Smooth muscle cell (in vitro differentiated cells): ENCODE data around the gene LAMB4. TPM values are rescaled to one million over a fixed set of nuclear protein-coding genes. Genes with fewer than 3 reads are reported as not detected.

Experiments
- DNase-seq: peaks from one replicate; lab custom pipeline; 2025; ENCODE audit not compliant: unreplicated experiment; lab: John Stamatoyannopoulos, UW
- H2AFZ ChIP-seq: fragments of 200-600 bp; sonication (generic); 2 replicates; pipeline ENCODE4 v1.6.0; 2016; ENCODE audit warnings: antibody characterized with exemption, low read depth, mild to moderate bottlenecking
- H3F3A ChIP-seq: fragments of 200-600 bp; sonication (generic); 2 replicates; pipeline ENCODE4 v1.6.0; 2017; ENCODE audit warnings: antibody characterized with exemption, low read depth
- H3K27ac ChIP-seq: fragments of 200-600 bp; sonication (generic); 2 replicates; pipeline ENCODE4 v1.5.1; 2016; ENCODE audit warnings: low read depth, mild to moderate bottlenecking
- H3K27me3 ChIP-seq: fragments of 200-600 bp; sonication (generic); 2 replicates; pipeline ENCODE4 v1.6.1; 2016; ENCODE audit warnings: low read depth, mild to moderate bottlenecking
- H3K36me3 ChIP-seq: fragments of 200-600 bp; sonication (generic); 2 replicates; pipeline ENCODE4 v1.5.1; 2016; ENCODE audit warnings: low read depth
- H3K4me1 ChIP-seq: fragments of 200-600 bp; sonication (generic); 2 replicates; pipeline ENCODE4 v1.5.1; 2016; ENCODE audit warnings: low read depth
- H3K4me2 ChIP-seq: fragments of 200-600 bp; sonication (generic); 2 replicates; pipeline ENCODE4 v1.6.0; 2016; ENCODE audit warnings: mild to moderate bottlenecking
- H3K4me3 ChIP-seq: fragments of 200-600 bp; sonication (generic); 2 replicates; pipeline ENCODE4 v1.5.1; 2016; ENCODE audit warnings: mild to moderate bottlenecking
- H3K79me2 ChIP-seq: fragments of 200-600 bp; sonication (generic); 2 replicates; pipeline ENCODE4 v1.6.0; 2016; ENCODE audit warnings: low read depth, mild to moderate bottlenecking
- H3K9ac ChIP-seq: fragments of 200-600 bp; sonication (generic); 2 replicates; pipeline ENCODE4 v1.6.0; 2016; ENCODE audit warnings: low read depth
- H3K9me3 ChIP-seq: fragments of 200-600 bp; sonication (generic); replicated peaks from 2 replicates; pipeline ENCODE4 v1.5.1; 2016; ENCODE audit warnings: low read depth
- H4K20me1 ChIP-seq: fragments of 200-600 bp; sonication (generic); 2 replicates; pipeline ENCODE4 v1.6.0; 2016; ENCODE audit warnings: low read depth
- CTCF ChIP-seq: fragments of 200-600 bp; sonication (generic); IDR thresholded peaks from 2 replicates; pipeline ENCODE4 v1.5.1; 2017; ENCODE audit warnings: borderline replicate concordance, mild to moderate bottlenecking, antibody characterized with exemption; ENCODE audit not compliant: insufficient read depth, poor library complexity, severe bottlenecking
- WGBS: methylation state at CpG from one replicate; pipeline ENCODE4 v1.1.7; 2016; ENCODE audit warnings: low lambda C conversion rate; 5-methylcytosine and 5-hydroxymethylcytosine counted together
- polyA plus RNA-seq: library from polyadenylated mRNA; unstranded; fragments of >200 nt; fragmentation: Nextera tagmentation; extraction: Ambion mirVana; gene quantifications from 2 replicates; pipeline ENCODE4 v1.2.1, GENCODE V29; 2016
- total RNA-seq: library from RNA; depleted of rRNA; stranded (reverse); fragments of >200 nt; gene quantifications from 2 replicates; pipeline ENCODE4 v1.2.3, GENCODE V29; 2014

The LAMB4 gene
- total and polyA plus RNA-seq, 2 experiments from 2014 or later, result 0.06 to 0.67 TPM

- Histone ChIP-seq H3K4me1 (peaks cover 55% of the 10 kb centered on the region), H3K4me3 (peak overlapping the region; percentile 72), H3K27me3 (no peaks in the 10 kb centered on the region), H3K4me2 (peak overlapping the region; percentile 89), H4K20me1 (no peaks in the 10 kb centered on the region), H2AFZ (peak overlapping the region; percentile 28), H3K79me2 (peaks cover 20% of the 10 kb centered on the region), H3K9me3 (no peaks in the 10 kb centered on the region), H3K27ac (peak overlapping the region; percentile 92), H3K9ac (peak overlapping the region; percentile 59), H3K36me3 (no peaks in the 10 kb centered on the region), H3F3A (peaks cover 50% of the 10 kb centered on the region)
- 10% methylated on average over 33 of the region's 37 CpGs for WGBS
- TF ChIP-seq CTCF, result peak; percentile 13
- DNase-seq, result no peak
Observed at GRCh38 chr7:108000875-108001763, 129.0 kb downstream of the LAMB4 start.

DNA sequence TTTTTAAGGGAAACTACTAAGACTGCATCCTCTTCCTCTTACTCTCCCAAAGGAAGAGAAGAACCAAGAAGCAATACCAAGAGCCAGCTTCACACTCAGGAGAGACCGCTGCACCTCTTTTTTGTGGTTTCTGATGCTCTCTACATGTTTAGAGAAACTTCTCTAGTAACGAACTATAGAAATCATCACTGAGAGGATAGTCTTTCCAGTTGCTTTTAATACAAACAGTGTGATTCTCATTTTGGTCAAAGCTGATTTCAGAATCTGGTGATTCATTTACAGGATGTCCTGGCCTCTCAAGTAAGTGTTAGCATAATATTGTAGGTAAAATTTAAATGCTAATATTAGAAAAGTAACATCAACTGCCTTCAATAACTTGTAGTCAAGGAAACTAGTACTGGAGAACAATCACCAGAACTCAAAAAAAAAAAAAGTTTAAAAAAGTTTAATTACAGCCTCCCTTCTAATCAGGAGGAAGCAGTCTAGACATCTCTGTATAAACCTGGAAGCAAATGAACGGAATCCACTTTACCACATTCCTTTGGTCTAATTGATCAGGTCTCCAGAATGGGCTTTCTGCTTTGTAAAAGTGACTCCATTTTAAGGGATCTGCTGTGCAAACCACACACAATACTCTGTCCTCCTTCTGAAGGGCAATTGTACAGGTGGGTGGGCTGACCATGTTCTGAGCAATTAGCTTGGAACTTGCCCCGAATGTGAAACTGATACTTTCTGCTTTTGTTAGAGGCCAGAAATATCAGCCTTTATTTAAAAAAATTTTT lies 130.2 kb downstream of the LAMB4 start:
- H3K36me3 ChIP-seq, result no peaks in the 10 kb centered on the region
- peak overlapping the region; percentile 72 for H3K4me3 ChIP-seq
- DNase-seq, result no peak
- peaks cover 6% of the 10 kb centered on the region for H4K20me1 ChIP-seq
- H3K9me3 ChIP-seq, result no peaks in the 10 kb centered on the region
- WGBS, result 24% methylated on average over 4 of the region's 4 CpGs
- peak overlapping the region; percentile 89 for H3K4me2 ChIP-seq
- no peak for TF ChIP-seq CTCF
- peaks cover 20% of the 10 kb centered on the region for H3K79me2 ChIP-seq
- peak overlapping the region; percentile 62 for H3K9ac ChIP-seq
- no peaks in the 10 kb centered on the region for H3K27me3 ChIP-seq
- peaks cover 66% of the 10 kb centered on the region for H3K4me1 ChIP-seq
- peaks cover 60% of the 10 kb centered on the region for H3F3A ChIP-seq
- H3K27ac ChIP-seq, result peak overlapping the region; percentile 92
- H2AFZ ChIP-seq, result no peak overlapping the region

DNA sequence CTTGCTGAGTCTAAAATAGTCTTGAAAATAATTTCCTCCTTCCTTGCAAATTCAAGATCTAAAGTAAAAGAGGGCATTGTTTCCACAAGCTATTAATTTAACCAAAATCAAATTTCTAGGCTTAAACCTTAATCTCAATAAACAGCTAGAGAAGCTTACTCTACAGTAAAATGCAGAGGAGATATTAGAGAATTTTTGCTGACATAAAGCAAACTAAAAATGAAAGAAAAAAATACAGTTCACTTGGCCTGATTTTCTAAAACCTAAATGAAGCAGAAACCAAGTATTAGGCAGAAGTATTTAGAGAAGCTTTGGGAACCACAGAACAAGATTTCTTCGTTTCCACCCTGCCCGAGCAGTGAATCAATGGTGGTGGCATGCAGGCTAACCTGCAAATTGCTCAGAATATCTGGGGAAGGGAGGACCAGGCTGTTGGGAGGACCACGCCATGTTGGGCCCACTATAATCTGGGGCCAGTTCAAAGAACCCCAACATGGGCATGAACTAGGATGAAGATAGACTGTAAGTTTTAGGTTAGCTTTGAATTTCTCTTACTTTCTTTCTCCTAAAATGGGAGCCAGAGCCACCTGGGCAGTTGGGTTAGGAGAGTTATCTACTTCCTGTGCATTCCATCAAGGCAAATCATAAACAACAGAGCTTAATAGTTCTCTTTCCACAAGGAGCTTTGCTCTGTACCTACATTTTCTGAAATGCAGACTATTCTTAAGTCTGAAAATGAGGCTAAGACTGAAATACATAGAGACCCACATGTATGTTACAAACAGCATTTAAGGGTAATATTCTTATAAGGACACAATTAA lies 131.3 kb downstream of the LAMB4 start:
- Histone ChIP-seq H3K4me2 (peak overlapping the region; percentile 89), H3K36me3 (no peaks in the 10 kb centered on the region), H3F3A (peaks cover 70% of the 10 kb centered on the region), H3K79me2 (peaks cover 20% of the 10 kb centered on the region), H3K4me3 (peak overlapping the region; percentile 72), H4K20me1 (peaks cover 15% of the 10 kb centered on the region), H3K4me1 (peaks cover 72% of the 10 kb centered on the region), H3K9ac (peak overlapping the region; percentile 62), H2AFZ (no peak overlapping the region), H3K27me3 (no peaks in the 10 kb centered on the region), H3K27ac (peak overlapping the region; percentile 92), H3K9me3 (no peaks in the 10 kb centered on the region)
- WGBS, result 34% methylated on average over 3 of the region's 3 CpGs
- DNase-seq, result no peak
- TF ChIP-seq CTCF, result no peak
